Left lung (tissue), 10 donors: ENCODE data around the gene NUDT9. TPM values are rescaled to one million over a fixed set of nuclear protein-coding genes. Genes with fewer than 3 reads are reported as not detected.
A peak's percentile ranks its signal among the peaks of the same experiment; 100 is the strongest.
"Not testable (repeated sequence)": the region's sequence is repeated elsewhere in the genome, so short reads cannot be mapped to it uniquely, and the experiment has no call there.

Source experiments
- ATAC-seq: fragments of 200-7000 bp; cut with Tn5 transposase; one replicate; pipeline ENCODE4 v1.9.1; 2020; ENCODE audit warnings: moderate library complexity
- DNase-seq, 4 donors: peaks; one replicate each; pipeline ENCODE4 v3.0.0-alpha.2; 2013 to 2020
- H3K27ac ChIP-seq, 2 donors: fragments of 200-600 bp; sonication (generic) in 1 of 2; one replicate each; pipeline versions ENCODE4 v1.5.0 to v1.8.0; 2020 to 2021
- H3K27me3 ChIP-seq, 2 donors: fragments of 200-600 bp; sonication (generic) in 1 of 2; one replicate each; pipeline versions ENCODE4 v1.5.0 to v1.8.0; 2020 to 2021
- H3K36me3 ChIP-seq, 2 donors: fragments of 200-600 bp; sonication (generic) in 1 of 2; one replicate each; pipeline versions ENCODE4 v1.5.0 to v1.8.0; 2020 to 2021
- H3K4me1 ChIP-seq, 2 donors: fragments of 200-600 bp; one replicate each; pipeline ENCODE4 v1.8.0; 2021
- H3K4me3 ChIP-seq, 2 donors: fragments of 200-600 bp; sonication (generic) in 1 of 2; one replicate each; pipeline versions ENCODE4 v1.5.0 to v1.8.0; 2020 to 2021; ENCODE audit warnings: mild to moderate bottlenecking in 1 of 2
- H3K9me3 ChIP-seq, 2 donors: fragments of 200-600 bp; sonication (generic) in 1 of 2; one replicate each; pipeline versions ENCODE4 v1.5.0 to v1.8.0; 2020 to 2021
- CTCF ChIP-seq, 2 donors: fragments of 200-600 bp; sonication (generic) in 1 of 2; IDR thresholded peaks; one replicate each; pipeline versions ENCODE4 v1.5.0 to v1.8.0; 2021; ENCODE audit warnings: antibody characterized with exemption in 2 of 2
- intact Hi-C, 2 donors: fragments of 100-400 bp; cut with DNase I; formaldehyde crosslinking; loops; one replicate each; pipeline versions ENCODE4 v1.11.2 to v1.14.2; 2022
- polyA plus RNA-seq, 6 donors: library from polyadenylated mRNA; unstranded; fragments of 120-200 nt; gene quantifications; one replicate each; pipeline ENCODE4 v1.2.1, GENCODE V29; 2013; ENCODE audit not compliant: insufficient read length in 6 of 6
- total RNA-seq, 2 donors: library from RNA; stranded (reverse); fragmentation: NEBNext Ultra II Directional; extraction: Animal tissue kit (Norgen Biotek cat#: 25700); gene quantifications; one replicate each; pipeline ENCODE4 v1.2.1, GENCODE V29; 2021
- donor health status: DM: no; HTN: yes; CAD: no.
- donor health status: DM: no; HTN: no; CAD: no.

NUDT9 gene
- total and polyA plus RNA-seq, 8 donors: 42.5 to 53.8 (median 49.2) TPM

GRCh38 chr4:87442889-87443288 lies 20.5 kb downstream of the NUDT9 start:
- H3K27me3 ChIP-seq: no peaks in the 10 kb centered on the region
- intact Hi-C loops: no loop called here
- TF ChIP-seq CTCF (IDR thresholded peaks at IDR 0.05): no peak
- H3K9me3 ChIP-seq: no peaks in the 10 kb centered on the region
- ATAC-seq: no peak
- H3K27ac ChIP-seq: no peak overlapping the region
- H3K4me1 ChIP-seq: no peaks in the 10 kb centered on the region
- peaks cover 0 to 63% of the 10 kb centered on the region in 2 donors for H3K36me3 ChIP-seq
- no peak overlapping the region for H3K4me3 ChIP-seq
- no peak for DNase-seq

- H3K27me3 ChIP-seq: no peaks in the 10 kb centered on the region
- intact Hi-C loops: no loop called here
- H3K4me3 ChIP-seq: no peak overlapping the region
- no peak overlapping the region for H3K27ac ChIP-seq
- ATAC-seq (no peak), DNase-seq (no peak)
- no peak for TF ChIP-seq CTCF (IDR thresholded peaks at IDR 0.05)
- H3K4me1 ChIP-seq: no peaks in the 10 kb centered on the region
- H3K36me3 ChIP-seq: peaks cover 0 to 56% of the 10 kb centered on the region in 2 donors
- no peaks in the 10 kb centered on the region for H3K9me3 ChIP-seq
Measured at GRCh38 chr4:87444741-87445140, 22.4 kb downstream of the NUDT9 start.

GRCh38 chr4:87445964-87446363 lies 23.6 kb downstream of the NUDT9 start:
- no peak overlapping the region for H3K4me3 ChIP-seq
- intact Hi-C loops: no loop called here
- H3K36me3 ChIP-seq: peaks cover 0 to 59% of the 10 kb centered on the region in 2 donors
- DNase-seq: no peak
- H3K9me3 ChIP-seq: no peaks in the 10 kb centered on the region
- no peaks in the 10 kb centered on the region for H3K27me3 ChIP-seq
- no peak for TF ChIP-seq CTCF (IDR thresholded peaks at IDR 0.05)
- no peak overlapping the region for H3K27ac ChIP-seq
- H3K4me1 ChIP-seq: no peaks in the 10 kb centered on the region
- no peak for ATAC-seq

- peak in 1 of 4 donors; percentile 34 for DNase-seq
- H3K27ac ChIP-seq, H3K4me3 ChIP-seq, H3K4me1 ChIP-seq, ATAC-seq, H3K9me3 ChIP-seq, intact Hi-C loops, H3K27me3 ChIP-seq: not testable (repeated sequence)
- H3K36me3 ChIP-seq: peaks cover 0 to 62% of the 10 kb centered on the region in 2 donors
Measured at GRCh38 chr4:87446375-87446774, 24.0 kb downstream of the NUDT9 start.

GRCh38 chr4:87451537-87451936 lies 29.2 kb downstream of the NUDT9 start:
- no peaks in the 10 kb centered on the region for H3K9me3 ChIP-seq

More at GRCh38 chr4:87451537-87451936, 29.2 kb downstream of the NUDT9 start:
- Histone ChIP-seq H3K36me3 (peaks cover 0 to 53% of the 10 kb centered on the region in 2 donors), H3K27me3 (no peaks in the 10 kb centered on the region), H3K4me3 (no peak overlapping the region), H3K4me1 (no peaks in the 10 kb centered on the region), H3K27ac (no peak overlapping the region)
- TF ChIP-seq CTCF (IDR thresholded peaks at IDR 0.05): no peak
- ATAC-seq (no peak), DNase-seq (no peak)
- intact Hi-C loops: no loop called here
